ENCODE measurements around the gene KTN1.

The KTN1 gene

DNA sequence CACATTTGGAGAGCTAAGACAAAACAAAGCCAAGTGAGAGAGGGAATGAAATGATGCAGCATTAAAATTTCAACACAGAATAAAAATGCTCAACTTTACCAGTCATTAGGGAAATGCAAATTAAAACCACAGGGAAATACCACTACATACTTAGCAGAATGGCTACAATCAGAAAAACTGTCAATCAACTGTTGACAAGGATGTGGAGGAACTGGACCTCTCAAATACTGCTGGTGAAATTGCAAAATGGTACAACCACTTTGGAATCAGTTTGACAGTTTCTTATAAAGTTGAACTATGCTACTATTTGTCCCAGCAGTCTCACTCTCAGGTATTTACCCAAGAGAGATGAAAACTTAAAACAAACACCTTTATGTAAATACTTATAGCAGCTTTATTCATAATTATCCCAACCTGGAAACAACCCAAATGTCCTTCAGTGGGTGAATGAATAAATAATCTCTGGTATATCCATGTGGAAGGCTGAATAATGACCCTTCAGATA lies 43.8 kb upstream of the KTN1 start:
- no peak overlapping the region for H3K4me3 ChIP-seq (ENCODE audit: low read length, poor library complexity, severe bottlenecking)

DNA sequence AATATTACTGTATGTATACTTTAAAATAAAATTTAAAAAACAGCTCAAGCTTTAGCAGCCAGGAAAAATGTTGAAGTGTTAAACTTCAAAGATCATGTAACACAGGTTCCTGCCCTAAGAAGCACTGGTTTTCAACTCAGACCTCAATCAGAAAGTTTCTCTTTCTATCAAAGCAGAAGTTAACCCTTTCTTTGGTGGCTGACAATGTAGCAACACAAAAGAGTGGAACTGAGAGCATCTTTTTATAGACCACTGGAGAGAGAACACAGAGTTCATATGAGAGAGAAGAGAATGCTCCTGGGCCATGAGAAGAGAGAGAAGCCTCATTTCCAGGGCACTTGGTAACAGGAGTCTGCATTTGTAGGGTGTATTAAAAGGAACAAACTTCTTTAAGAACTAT lies 42.2 kb upstream of the KTN1 start:
- H3K4me3 ChIP-seq (ENCODE audit: low read length, poor library complexity, severe bottlenecking), result no peak overlapping the region
- no peaks in the 10 kb centered on the region for H3K36me3 ChIP-seq (ENCODE audit: insufficient read depth, low read length)
- H3K79me2 ChIP-seq (ENCODE audit: insufficient read depth, low read length), result no peaks in the 10 kb centered on the region
- no peaks in the 10 kb centered on the region for H3K9me2 ChIP-seq (replicated peaks; ENCODE audit: low read depth, low read length)
- no peaks in the 10 kb centered on the region for H3K4me1 ChIP-seq (ENCODE audit: insufficient read depth, low read length, poor library complexity, severe bottlenecking)
- no peak overlapping the region for H3K4me2 ChIP-seq (ENCODE audit: low read depth, low read length, poor library complexity, severe bottlenecking)
- no peaks in the 10 kb centered on the region for H3F3A ChIP-seq (ENCODE audit: low read depth)
- no peak overlapping the region for H3K9ac ChIP-seq (ENCODE audit: low read depth, low read length, poor library complexity, severe bottlenecking)
- no peak overlapping the region for H2AFZ ChIP-seq (ENCODE audit: low read length)
- H4K20me1 ChIP-seq (ENCODE audit: insufficient read depth, low read length, poor library complexity, severe bottlenecking), result no peaks in the 10 kb centered on the region
- TF ChIP-seq, protein P1, sequence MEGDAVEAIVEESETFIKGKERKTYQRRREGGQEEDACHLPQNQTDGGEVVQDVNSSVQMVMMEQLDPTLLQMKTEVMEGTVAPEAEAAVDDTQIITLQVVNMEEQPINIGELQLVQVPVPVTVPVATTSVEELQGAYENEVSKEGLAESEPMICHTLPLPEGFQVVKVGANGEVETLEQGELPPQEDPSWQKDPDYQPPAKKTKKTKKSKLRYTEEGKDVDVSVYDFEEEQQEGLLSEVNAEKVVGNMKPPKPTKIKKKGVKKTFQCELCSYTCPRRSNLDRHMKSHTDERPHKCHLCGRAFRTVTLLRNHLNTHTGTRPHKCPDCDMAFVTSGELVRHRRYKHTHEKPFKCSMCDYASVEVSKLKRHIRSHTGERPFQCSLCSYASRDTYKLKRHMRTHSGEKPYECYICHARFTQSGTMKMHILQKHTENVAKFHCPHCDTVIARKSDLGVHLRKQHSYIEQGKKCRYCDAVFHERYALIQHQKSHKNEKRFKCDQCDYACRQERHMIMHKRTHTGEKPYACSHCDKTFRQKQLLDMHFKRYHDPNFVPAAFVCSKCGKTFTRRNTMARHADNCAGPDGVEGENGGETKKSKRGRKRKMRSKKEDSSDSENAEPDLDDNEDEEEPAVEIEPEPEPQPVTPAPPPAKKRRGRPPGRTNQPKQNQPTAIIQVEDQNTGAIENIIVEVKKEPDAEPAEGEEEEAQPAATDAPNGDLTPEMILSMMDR (conservative IDR thresholded peaks at IDR 0.05; ENCODE audit: low read length), result no peak
- TF ChIP-seq EZH2phosphoT487 (IDR thresholded peaks at IDR 0.05; ENCODE audit: borderline replicate concordance), result no peak
- no peaks in the 10 kb centered on the region for H3K27me3 ChIP-seq (ENCODE audit: insufficient read depth, low read length, poor library complexity, severe bottlenecking)
- H3K9me3 ChIP-seq (ENCODE audit: insufficient read depth, low read depth, low read length), result no peaks in the 10 kb centered on the region

More for the DNA sequence above, 43.8 kb upstream of the KTN1 start:
- Histone ChIP-seq H3K36me3 (ENCODE audit: insufficient read depth, low read length) (no peaks in the 10 kb centered on the region), H3F3A (ENCODE audit: low read depth) (no peaks in the 10 kb centered on the region), H3K9me3 (ENCODE audit: insufficient read depth, low read depth, low read length) (no peaks in the 10 kb centered on the region), H3K9me2 (replicated peaks; ENCODE audit: low read depth, low read length) (no peaks in the 10 kb centered on the region), H3K4me1 (ENCODE audit: insufficient read depth, low read length, poor library complexity, severe bottlenecking) (no peaks in the 10 kb centered on the region), H4K20me1 (ENCODE audit: insufficient read depth, low read length, poor library complexity, severe bottlenecking) (no peaks in the 10 kb centered on the region), H3K79me2 (ENCODE audit: insufficient read depth, low read length) (no peaks in the 10 kb centered on the region), H2AFZ (ENCODE audit: low read length) (no peak overlapping the region), H3K27me3 (ENCODE audit: insufficient read depth, low read length, poor library complexity, severe bottlenecking) (no peaks in the 10 kb centered on the region), H3K9ac (ENCODE audit: low read depth, low read length, poor library complexity, severe bottlenecking) (no peak overlapping the region), H3K4me2 (ENCODE audit: low read depth, low read length, poor library complexity, severe bottlenecking) (no peak overlapping the region)
- TF ChIP-seq, protein P1 (conservative IDR thresholded peaks at IDR 0.05; ENCODE audit: low read length), result no peak
- TF ChIP-seq EZH2phosphoT487 (IDR thresholded peaks at IDR 0.05; ENCODE audit: borderline replicate concordance), result no peak

DNA sequence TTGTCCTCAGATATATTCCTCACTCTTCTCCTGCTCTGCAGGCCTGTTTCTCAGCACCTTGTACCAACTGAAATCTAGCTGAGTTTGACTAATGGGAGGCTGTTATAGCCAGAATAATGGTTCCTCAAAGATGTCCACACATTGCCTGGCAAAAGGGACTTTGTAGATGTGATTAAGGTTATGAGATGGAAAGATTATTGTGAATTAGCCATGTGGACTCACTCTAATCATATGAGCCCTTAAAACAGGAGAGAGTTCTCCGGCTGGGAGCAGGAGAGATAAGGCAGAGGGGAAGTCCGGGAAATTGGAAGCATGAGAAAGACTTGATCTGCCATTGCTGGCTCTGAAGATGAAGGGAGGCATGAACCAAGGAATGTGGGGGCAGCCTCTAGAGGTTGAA lies 40.0 kb upstream of the KTN1 start:
- Histone ChIP-seq H3K9me3 (ENCODE audit: insufficient read depth, low read depth, low read length) (no peaks in the 10 kb centered on the region), H3K4me1 (ENCODE audit: insufficient read depth, low read length, poor library complexity, severe bottlenecking) (no peaks in the 10 kb centered on the region), H3K9me2 (replicated peaks; ENCODE audit: low read depth, low read length) (no peaks in the 10 kb centered on the region), H3K4me3 (ENCODE audit: low read length, poor library complexity, severe bottlenecking) (no peak overlapping the region), H3F3A (ENCODE audit: low read depth) (no peaks in the 10 kb centered on the region), H3K36me3 (ENCODE audit: insufficient read depth, low read length) (no peaks in the 10 kb centered on the region), H3K27me3 (ENCODE audit: insufficient read depth, low read length, poor library complexity, severe bottlenecking) (no peaks in the 10 kb centered on the region), H3K9ac (ENCODE audit: low read depth, low read length, poor library complexity, severe bottlenecking) (no peak overlapping the region), H3K79me2 (ENCODE audit: insufficient read depth, low read length) (no peaks in the 10 kb centered on the region), H2AFZ (ENCODE audit: low read length) (no peak overlapping the region), H4K20me1 (ENCODE audit: insufficient read depth, low read length, poor library complexity, severe bottlenecking) (no peaks in the 10 kb centered on the region), H3K4me2 (ENCODE audit: low read depth, low read length, poor library complexity, severe bottlenecking) (no peak overlapping the region)
- TF ChIP-seq, protein P1 (conservative IDR thresholded peaks at IDR 0.05; ENCODE audit: low read length), result no peak
- TF ChIP-seq EZH2phosphoT487 (IDR thresholded peaks at IDR 0.05; ENCODE audit: borderline replicate concordance), result no peak

Data from Loucy (cell line).